Left colon (tissue), 2 donors: Measurements from ENCODE around the gene CDH1. TPM values are rescaled to one million over a fixed set of nuclear protein-coding genes. Genes with fewer than 3 reads are reported as not detected.
"Not testable (repeated sequence)": the region's sequence is repeated elsewhere in the genome, so short reads cannot be mapped to it uniquely, and the experiment has no call there.

Source experiments
- ATAC-seq: fragments of 200-7000 bp; cut with Tn5 transposase; one replicate; pipeline ENCODE4 v1.9.1; 2020; ENCODE audit warnings: mild to moderate bottlenecking, moderate library complexity
- DNase-seq, 2 donors: peaks; one replicate each; pipeline ENCODE4 v3.0.0-alpha.2; 2020
- intact Hi-C, 2 donors: fragments of 100-400 bp; cut with DNase I in 1 of 2; cut with micrococcal nuclease in 1 of 2; formaldehyde crosslinking; loops; one replicate each; pipeline versions ENCODE4 v1.11.2 to v1.14.0; 2022; cut with DNase I, micrococcal nuclease
- long read RNA-seq: library from polyadenylated mRNA; unstranded; transcript quantifications from one replicate; pipeline ENCODE4 v2.0.0, GENCODE V29; 2021
- total RNA-seq, 2 donors: library from RNA; stranded (reverse); fragmentation: NEBNext Ultra II Directional; extraction: Animal tissue kit (Norgen Biotek cat#: 25700); gene quantifications; one replicate each; pipeline ENCODE4 v1.2.1, GENCODE V29; 2021
- donor health status: DM: no; HTN: no; CAD: no.
- donor health status: DM: yes; HTN: yes; CAD: no.

Gene CDH1
- total RNA-seq: 100 to 1,000 TPM; 714 to 770 TPM
- long read RNA-seq, full-length matches to known transcripts: 60 of 401 reads
- long read RNA-seq, partial matches to known transcripts: 333 of 401 reads
- long read RNA-seq, other reads (novel, unspliced or antisense): 8 of 401 reads

DNA sequence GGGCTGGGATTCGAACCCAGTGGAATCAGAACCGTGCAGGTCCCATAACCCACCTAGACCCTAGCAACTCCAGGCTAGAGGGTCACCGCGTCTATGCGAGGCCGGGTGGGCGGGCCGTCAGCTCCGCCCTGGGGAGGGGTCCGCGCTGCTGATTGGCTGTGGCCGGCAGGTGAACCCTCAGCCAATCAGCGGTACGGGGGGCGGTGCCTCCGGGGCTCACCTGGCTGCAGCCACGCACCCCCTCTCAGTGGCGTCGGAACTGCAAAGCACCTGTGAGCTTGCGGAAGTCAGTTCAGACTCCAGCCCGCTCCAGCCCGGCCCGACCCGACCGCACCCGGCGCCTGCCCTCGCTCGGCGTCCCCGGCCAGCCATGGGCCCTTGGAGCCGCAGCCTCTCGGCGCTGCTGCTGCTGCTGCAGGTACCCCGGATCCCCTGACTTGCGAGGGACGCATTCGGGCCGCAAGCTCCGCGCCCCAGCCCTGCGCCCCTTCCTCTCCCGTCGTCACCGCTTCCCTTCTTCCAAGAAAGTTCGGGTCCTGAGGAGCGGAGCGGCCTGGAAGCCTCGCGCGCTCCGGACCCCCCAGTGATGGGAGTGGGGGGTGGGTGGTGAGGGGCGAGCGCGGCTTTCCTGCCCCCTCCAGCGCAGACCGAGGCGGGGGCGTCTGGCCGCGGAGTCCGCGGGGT, at the start of gene CDH1:
Gene CDH1, plus strand, starts transcription at position 247 of the 684 bp plus-strand sequence. Its CDS starts 124 bp downstream, at position 371.
- intact Hi-C loops: no loop called here
- ATAC-seq (peak; percentile 83), DNase-seq (peak; percentile 95 to 96)

DNA sequence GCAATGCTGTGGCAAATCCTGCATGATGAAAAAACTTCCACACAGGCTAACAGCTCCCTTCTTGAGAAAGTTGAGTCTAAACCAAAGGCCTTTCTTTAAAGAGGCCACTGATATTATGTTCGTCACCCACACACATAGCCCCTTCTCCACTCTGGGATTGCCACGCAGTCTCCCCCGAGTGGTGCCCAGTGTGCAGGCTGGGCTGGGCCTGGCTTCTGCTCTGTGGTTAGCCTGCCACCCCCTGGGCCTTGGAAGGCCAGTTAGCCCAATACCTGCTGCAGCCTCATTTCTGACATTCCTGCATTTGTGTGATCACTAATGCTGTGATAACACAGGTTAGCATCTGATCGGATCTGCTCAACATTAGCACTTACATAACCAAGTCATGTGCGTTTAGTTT, 47.2 kb upstream of the CDH1 start:
- no peak for ATAC-seq
- DNase-seq: no peak
- intact Hi-C loops: loop anchor here in 1 of 2 donors (10.0 kb wide), 1 partner anchor 115 kb away; no protein-coding TSS in a partner anchor

DNA sequence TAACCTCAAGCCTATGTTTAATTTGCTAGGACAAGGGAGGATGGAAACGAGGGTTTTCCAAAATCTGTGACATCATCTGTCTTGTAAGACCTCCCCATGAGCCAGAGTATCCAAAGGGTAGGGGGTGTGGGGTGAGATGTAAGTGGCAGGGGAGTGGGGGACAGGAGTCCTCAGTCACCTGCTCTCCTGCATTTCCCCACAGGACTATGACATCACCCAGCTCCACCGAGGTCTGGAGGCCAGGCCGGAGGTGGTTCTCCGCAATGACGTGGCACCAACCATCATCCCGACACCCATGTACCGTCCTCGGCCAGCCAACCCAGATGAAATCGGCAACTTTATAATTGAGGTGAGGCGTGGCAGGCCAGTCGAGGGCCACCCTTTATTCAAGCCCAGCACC, 41.5 kb upstream of the CDH1 start:
- DNase-seq: no peak
- ATAC-seq: no peak
- intact Hi-C loops: loop anchor here in 1 of 2 donors (10.0 kb wide), 1 partner anchor 109 kb away; no protein-coding TSS in a partner anchor

DNA sequence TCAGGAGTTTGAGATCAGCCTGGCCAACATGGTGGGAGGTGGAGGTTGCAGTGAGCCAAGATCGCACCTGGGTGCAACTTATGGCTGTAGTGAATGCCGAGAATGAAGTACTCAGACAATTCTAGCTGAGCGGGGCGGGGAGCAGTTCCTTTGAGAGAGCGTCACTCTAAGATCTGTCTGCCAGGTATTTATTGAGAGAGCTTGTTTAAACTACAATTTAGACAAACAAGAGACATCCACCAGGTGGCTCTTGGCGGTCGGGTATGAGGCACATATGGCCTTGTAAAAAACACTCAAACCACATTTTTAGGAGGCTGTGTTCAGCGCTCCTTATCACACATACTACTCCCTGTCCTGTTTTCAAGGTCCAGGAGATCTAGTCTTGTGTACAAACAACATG, 40.6 kb upstream of the CDH1 start:
- DNase-seq: peak; percentile 43 to 59
- peak; percentile 96 for ATAC-seq
- intact Hi-C loops: loop anchor here in 1 of 2 donors (10.0 kb wide), 1 partner anchor 108 kb away; no protein-coding TSS in a partner anchor

DNA sequence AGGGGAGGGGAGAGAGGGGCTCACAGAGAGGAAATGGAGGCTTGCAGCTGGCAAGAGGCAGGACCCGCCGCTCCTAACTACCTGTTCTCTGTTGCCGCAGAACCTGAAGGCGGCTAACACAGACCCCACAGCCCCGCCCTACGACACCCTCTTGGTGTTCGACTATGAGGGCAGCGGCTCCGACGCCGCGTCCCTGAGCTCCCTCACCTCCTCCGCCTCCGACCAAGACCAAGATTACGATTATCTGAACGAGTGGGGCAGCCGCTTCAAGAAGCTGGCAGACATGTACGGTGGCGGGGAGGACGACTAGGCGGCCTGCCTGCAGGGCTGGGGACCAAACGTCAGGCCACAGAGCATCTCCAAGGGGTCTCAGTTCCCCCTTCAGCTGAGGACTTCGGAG, 39.0 kb upstream of the CDH1 start:
- DNase-seq: no peak
- ATAC-seq: no peak
- intact Hi-C loops: loop anchor here in 1 of 2 donors (10.0 kb wide), 1 partner anchor 107 kb away; no protein-coding TSS in a partner anchor

DNA sequence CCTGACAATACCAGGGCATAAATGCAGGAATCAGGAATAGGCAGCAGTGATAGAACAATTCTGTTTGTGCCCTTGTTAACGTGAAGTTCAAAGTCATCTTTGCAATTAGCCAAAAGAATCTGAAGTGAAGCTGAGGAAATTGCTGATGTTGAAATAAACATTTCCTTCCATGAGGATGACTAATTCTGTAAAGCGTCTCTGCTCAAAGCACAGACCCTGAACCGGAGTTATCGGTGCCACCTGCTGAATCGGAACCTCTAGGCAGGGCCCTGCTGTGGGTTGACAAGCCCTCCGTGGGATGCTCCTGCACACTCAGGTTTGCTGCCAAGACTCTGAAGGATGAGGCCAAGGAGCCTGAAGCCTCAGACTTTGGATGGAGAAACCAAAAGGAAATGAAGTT, 37.0 kb upstream of the CDH1 start:
- intact Hi-C loops: loop anchor here in 1 of 2 donors (10.0 kb wide), 2 partner anchors 95 to 425 kb away; no protein-coding TSS in a partner anchor
- DNase-seq (no peak), ATAC-seq (no peak)

DNA sequence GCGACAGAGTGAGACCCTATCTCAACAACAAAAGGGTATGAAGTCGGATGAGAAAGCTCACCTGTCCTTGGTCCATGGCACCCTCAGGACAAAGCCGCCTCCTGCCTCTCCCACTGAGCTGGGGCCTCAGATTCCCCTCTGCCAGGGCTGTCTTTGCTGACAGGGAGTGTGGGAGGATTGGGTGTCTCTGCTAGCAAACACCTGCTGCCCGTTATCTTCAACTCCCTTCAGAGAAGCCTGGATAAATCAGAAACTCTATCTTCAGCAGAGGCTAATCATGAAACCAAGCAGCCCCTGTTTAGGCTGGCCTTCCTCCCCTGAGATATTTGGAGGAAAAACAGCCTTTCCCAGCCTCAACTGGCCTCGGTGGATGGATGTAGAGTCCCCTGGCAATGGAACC, 36.3 kb upstream of the CDH1 start:
- intact Hi-C loops: loop anchor here in 1 of 2 donors (10.0 kb wide), 2 partner anchors 94 to 424 kb away; no protein-coding TSS in a partner anchor
- DNase-seq (no peak), ATAC-seq (no peak)

DNA sequence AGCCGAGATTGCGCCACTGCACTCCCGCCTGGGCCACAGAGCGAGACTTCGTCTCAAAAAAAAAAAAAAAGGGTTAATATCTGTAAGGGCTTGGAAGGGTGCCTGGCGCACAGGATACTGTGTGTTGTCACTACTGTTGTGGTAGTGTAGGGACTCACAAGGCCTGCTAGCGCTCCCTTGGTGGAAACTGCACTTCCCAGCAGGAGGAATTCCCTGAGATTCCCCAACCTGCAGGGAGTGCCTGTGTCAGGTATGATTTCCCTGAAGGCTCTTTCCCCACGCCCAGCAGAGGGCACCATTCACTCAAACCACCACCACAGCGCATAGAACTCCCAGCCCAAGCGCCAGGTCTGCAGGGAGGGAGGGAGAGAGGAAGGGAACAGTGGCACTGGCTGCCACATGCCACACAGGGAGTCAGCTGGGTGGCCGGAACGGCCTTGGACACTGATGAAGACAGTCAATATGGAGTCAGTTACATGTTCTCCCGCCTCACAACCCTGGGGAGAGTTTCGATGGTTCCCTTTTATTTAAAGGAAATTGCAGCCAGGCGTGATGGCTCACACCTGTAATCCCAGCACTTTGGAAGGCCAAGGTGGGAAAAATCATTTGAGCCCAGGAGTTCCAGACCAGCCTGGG, 32.7 kb upstream of the CDH1 start:
- ATAC-seq (peak; percentile 84), DNase-seq (peak; percentile 89 to 90)
- intact Hi-C loops: loop anchor here in 1 of 2 donors (10.0 kb wide), 2 partner anchors 90 to 420 kb away; no protein-coding TSS in a partner anchor

DNA sequence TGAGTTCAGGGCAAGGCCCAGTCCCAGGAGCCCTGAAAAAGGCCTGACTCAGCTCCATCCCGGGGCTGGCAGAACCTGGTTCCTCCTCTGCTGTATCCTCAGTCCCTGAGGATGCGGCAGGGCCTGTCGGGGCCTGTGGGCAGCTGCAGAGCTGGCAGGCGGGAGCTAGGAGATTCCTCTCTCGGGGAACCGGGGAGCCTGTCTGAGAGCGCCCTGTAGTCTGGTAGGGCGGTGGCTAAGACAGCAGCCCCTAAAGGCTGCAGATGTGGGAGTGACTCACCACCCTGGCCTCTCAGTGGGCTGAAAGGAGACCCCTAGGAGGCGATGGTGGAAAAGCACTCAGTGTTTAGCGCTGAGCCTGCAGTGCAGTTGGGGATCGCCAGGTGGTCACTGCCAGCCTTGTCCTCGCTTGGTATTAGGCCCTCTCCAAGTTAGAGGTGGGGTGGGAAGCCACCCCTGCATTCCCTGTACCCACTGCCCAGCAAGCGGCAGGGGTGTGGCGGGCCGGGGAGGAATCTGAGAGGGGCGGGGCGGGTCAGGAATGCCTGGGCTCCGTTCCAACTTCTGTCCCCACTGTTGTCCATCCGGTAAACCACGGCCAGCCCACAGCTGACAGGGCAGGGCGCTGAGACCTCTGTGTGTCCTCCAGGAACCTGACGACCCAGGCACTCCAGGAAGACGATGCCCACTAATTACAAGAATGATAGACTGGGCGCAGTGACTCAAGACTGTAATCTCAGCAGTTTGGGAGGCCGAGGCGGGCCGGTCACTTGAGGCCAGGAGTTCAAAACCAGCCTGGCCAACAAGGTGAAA, 29.5 kb upstream of the CDH1 start:
- DNase-seq: peak; percentile 81 to 92
- peak; percentile 80 for ATAC-seq
- intact Hi-C loops: loop anchor here in 1 of 2 donors (10.0 kb wide), 2 partner anchors 87 to 417 kb away; no protein-coding TSS in a partner anchor

DNA sequence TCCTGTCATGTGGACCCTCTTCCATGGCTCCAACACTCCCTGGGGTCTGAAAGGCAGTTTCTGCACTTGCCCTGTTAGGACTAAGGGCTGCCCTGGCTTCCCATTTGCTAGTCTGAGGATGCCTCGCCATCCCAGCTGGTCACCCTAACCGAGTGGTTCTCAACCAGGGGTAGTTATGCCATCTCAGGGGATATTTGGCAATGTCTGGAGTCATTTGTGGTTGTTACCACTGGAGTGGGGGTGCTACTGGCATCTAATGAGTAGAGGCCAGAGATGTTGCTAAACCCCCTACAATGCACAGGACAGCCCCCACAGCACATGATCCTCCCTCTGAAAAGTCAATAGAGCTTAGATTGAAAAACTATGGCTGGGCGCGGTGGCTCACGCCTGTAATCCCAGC, 26.9 kb upstream of the CDH1 start:
- no peak for ATAC-seq
- no peak for DNase-seq
- intact Hi-C loops: no loop called here

DNA sequence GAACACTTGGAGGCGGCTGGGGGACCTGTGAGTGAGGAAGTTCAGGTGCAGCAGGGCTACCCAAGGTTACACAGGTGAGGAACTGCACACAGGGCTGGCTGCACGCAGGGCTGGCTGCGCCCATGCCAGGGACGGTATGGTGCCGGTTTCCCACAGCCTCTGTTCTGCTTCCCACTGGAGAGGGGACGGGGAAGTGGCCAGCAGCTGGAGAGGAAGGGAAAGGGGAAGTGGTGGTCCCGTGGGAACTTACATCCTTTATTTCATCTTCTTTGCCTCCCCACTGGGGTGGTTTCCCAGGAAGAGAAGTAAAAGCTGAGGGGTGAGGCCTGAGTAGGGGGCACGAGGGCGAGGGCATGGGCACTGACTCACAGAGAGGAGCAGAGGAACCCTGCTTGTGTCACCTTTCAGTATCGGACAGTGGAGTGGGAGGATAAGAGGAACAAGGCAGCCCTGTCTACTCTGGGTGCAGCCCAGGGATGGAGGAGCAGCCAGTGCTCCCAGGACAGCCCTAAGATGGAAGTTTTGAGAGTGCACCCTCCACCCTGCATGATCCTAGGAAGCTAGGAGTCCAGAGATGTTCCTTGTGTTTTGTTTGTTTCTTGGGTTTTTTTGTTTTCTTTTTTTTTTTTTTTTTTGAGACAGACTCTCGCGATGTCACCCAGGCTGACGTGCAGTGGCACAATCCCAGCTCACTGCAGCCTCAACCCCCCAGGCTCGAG, 25.5 kb upstream of the CDH1 start:
- DNase-seq: no peak
- intact Hi-C loops: no loop called here
- no peak for ATAC-seq

DNA sequence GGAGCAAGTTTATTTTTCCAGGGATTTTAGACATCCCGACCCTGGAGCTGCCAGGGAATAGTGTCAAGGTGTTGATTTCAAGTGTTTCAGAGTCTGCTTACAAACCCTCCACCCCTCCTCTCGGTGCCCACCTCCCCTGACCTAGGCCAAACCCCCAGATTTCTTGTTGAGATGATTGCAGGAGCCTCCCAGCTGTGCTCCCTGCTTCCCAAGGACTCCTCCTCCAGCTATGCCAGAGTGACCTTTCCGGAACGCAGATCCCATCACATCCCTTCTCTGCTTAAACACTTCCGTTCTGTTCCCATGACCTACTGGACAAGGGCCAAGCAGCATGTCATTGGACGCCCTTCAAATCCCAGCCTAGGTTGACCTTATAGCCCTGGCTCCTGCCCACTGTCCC, 23.7 kb upstream of the CDH1 start:
- DNase-seq: no peak
- no peak for ATAC-seq
- intact Hi-C loops: no loop called here

DNA sequence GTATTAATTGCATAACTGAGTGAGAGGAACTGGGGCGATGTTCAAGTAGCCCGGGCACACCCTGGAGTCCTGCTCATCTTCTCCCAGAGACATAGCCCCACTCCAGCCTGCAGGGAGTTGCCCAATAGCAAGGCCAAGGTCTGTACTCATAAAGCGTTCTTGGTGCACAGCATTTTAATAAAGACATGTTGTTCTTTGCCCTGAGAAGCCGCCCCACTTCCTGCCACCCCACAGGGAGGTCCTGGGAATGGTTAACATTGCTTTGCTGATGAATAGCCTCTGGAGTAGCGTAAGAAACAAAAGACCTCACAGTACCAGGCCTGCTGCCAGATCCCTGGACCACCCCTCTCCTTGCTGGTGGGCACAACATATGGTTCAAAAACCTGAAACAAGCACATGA, 21.6 kb upstream of the CDH1 start:
- peak; percentile 39 to 76 for DNase-seq
- intact Hi-C loops: no loop called here
- peak; percentile 95 for ATAC-seq

DNA sequence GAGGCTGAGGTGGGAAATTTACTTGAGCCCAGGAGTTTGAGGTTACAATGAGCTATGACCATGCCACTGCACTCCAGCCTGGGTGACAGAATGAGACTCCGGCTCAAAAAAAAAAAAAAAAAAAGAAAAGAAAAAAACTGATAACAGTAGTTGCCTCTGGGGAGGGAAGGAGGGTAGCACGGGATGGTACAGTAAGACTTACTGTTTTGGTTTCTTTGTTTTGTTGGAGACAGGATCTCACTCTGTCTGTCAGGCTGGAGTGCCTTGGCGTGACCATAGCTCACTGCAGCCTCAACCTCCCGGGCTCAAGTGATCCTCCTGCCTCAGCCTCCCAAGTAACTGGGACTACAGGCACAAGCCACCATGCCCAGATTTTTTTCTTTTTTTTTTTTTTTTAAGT, 20.6 kb upstream of the CDH1 start:
- DNase-seq, intact Hi-C loops: not testable (repeated sequence)

DNA sequence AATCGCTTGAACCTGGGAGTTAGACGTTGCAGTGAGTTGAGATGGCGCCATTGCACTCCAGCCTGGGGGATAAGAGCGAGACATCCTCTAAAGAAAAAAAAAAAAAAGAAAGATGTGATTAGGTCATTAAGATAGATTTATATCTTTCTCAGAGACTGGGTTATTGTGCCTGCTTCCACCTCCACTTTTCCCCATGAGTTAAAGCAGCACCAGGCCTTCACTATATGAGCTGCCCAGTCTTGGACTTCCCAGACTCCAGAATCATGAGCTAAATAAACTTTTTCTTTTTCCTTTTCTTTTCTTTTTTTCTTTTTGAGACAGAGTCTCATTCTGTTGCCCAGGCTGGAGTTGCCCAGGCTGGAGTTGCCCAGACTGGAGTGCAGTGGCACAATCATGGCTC, 19.4 kb upstream of the CDH1 start:
- intact Hi-C loops: no loop called here
- no peak for DNase-seq
- no peak for ATAC-seq

More for the DNA sequence above, 20.6 kb upstream of the CDH1 start:
- not testable (repeated sequence) for ATAC-seq

DNA sequence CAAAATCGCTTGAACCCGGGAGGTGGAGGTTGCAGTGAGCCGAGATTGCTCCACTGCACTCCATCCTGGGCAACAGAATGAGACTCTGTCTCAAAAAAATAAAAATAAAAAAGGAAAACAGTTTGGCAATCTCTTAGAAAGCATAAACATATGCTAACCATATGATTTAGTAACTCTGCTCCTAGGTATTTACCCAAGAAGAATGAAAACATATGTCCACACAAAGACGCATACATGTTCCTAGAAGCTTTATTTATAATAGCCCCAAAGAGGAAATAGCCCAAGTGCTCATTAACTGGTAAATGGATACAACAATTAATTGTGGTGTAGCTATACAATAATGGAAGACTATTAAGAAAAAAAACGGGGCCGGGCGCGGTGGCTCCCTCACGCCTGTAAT, 18.5 kb upstream of the CDH1 start:
- intact Hi-C loops: no loop called here
- DNase-seq: no peak
- ATAC-seq: no peak

DNA sequence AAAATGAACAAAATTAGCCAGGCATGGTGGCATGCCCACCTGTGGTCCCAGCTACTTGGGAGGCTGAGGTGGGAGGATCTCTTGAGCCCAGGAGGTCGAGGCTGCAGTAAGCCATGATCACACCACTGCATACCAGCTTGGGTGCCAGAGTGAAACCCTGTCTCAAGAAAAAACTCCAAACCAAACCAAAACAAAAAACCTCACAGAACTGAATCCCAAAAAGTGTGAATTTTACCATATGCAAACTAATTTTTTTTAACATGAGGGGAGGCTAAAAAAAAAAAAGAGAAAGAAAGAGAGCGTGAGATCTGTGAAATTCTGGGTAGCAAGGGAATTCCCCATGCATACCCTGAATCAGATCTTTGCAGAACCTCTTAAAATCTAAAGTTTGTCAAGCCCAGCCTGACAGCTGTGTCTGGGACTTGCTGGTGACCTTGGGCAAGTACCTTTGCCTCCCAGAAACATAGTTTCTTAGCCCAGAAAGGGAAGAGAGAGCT, 17.1 kb upstream of the CDH1 start:
- ATAC-seq (no peak), DNase-seq (no peak)
- intact Hi-C loops: no loop called here
